Adrenal gland (tissue), 5 donors: ENCODE data around the gene G6PC2.

Experiments
- POLR2A ChIP-seq, 2 donors: fragments of 450-650 bp; IDR thresholded peaks; one replicate each; pipeline ENCODE4 v1.6.1; 2017; ENCODE audit warnings: antibody characterized with exemption in 2 of 2, mild to moderate bottlenecking in 2 of 2, moderate library complexity in 1 of 2
- TF ChIP-seq, protein P1 (sequence below), 6 experiments: fragments of 450-650 bp in 4 of 6; fragments of 200-600 bp in 2 of 6; sonication (generic) in 1 of 6; IDR thresholded peaks; 1 replicate in 5 of 6; 2 replicates in 1 of 6; pipeline versions ENCODE4 v1.5.1 to v1.8.0; 2016 to 2021; ENCODE audit warnings: antibody characterized with exemption in 6 of 6, mild to moderate bottlenecking in 2 of 6, moderate library complexity in 1 of 6
- donor health status: DM: no; HTN: no; CAD: no.

DNA sequence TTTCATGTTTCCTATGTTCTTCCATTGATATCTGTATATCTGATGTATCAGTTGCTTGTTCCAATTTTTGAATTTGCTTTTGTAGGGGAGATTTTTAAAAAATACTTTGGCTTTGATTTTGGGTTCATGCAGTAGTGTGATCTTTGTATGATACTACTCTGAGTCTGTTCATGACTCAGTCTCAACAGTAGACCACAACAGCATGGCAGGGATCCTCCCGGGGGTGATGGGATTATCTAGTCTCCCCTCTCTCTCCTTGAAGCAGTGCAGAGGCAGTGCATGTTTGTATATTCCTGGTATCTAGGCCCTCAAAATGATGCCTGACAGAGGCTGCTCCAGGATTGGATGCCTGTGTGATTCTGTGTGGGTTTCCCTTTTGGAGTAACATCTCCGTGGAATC lies 55.3 kb downstream of the G6PC2 start:
- TF ChIP-seq, protein P1, sequence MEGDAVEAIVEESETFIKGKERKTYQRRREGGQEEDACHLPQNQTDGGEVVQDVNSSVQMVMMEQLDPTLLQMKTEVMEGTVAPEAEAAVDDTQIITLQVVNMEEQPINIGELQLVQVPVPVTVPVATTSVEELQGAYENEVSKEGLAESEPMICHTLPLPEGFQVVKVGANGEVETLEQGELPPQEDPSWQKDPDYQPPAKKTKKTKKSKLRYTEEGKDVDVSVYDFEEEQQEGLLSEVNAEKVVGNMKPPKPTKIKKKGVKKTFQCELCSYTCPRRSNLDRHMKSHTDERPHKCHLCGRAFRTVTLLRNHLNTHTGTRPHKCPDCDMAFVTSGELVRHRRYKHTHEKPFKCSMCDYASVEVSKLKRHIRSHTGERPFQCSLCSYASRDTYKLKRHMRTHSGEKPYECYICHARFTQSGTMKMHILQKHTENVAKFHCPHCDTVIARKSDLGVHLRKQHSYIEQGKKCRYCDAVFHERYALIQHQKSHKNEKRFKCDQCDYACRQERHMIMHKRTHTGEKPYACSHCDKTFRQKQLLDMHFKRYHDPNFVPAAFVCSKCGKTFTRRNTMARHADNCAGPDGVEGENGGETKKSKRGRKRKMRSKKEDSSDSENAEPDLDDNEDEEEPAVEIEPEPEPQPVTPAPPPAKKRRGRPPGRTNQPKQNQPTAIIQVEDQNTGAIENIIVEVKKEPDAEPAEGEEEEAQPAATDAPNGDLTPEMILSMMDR (IDR thresholded peaks at IDR 0.05) = no peak
- TF ChIP-seq POLR2A (IDR thresholded peaks at IDR 0.05) = no peak
